Iris pigment epithelial cell (primary cell): ENCODE measurements around the gene TRIP6.
"Not testable (repeated sequence)": the region's sequence is repeated elsewhere in the genome, so short reads cannot be mapped to it uniquely, and the experiment has no call there.

Source experiments
- DNase-seq: peaks from one replicate; pipeline ENCODE4 v3.0.0-alpha.2; 2011; ENCODE audit warnings: low read depth

Gene TRIP6

GRCh38 chr7:100914208-100914878 lies 47.2 kb downstream of the TRIP6 start:
- DNase-seq: no peak

- no peak for DNase-seq
Observed at GRCh38 chr7:100914879-100915447, 47.8 kb downstream of the TRIP6 start.

GRCh38 chr7:100919335-100919734 lies 52.1 kb downstream of the TRIP6 start:
- DNase-seq: not testable (repeated sequence)

GRCh38 chr7:100919779-100920437 lies 52.7 kb downstream of the TRIP6 start:
- not testable (repeated sequence) for DNase-seq

DNA sequence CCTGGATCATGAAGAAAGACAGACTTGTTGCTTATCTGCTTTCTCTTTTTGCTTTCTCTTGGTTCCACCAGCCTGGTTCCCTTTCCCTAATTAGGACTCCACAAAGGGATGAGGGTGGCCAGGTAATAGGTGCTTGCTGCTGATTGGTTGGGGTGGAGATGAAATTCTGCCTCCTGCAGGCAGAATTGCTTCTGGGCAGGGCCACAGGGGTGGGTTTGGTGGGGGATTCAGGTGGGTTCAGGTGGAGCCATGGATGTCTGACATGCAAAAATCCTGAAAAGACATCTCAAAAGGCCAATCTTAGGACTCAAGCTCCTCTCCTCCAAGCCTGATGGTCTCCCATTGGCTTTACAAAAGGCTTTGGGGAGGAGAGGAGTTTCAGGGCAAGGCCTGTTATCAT lies 53.9 kb downstream of the TRIP6 start:
- no peak for DNase-seq
